ENCODE data around the gene INPP4B.

Gene INPP4B

DNA sequence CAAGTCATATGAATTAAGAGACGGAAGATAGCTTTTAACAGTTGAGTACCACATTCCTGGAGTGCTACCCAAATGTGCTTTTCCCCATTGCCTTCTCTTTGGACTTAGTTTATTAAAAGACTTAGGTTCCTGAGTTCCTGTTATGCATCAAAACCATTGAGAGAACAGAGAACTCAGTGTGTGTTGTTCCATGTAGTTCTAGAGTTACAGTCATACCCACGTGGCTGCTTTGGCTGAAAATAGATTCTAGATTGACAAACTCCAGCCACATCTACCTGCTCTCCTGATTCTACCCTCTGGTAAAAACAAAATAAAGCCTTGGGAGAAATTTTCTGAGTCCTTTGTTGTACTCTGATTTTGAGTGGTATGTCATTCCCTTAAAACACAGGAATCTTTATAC, 824.3 kb downstream of the INPP4B start:
- DNase-seq: no peak

DNA sequence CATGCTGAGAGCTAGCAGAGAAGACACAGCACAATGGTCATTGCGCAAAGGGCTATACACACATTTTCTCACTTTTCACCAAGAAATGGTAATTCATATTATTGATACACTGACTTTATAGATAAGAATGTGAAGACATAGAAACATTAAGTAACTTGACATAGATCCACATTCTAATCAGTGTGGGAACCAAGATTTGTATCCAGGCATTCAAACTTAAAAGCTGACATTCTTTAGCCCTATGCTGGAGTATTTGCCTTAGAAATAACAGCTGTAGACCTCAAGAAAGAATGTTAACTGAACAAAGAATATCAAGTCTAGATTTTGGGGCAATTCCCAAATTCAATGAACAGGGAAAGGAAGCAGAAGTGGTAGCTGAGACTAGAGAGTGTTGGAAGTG, 824.9 kb downstream of the INPP4B start:
- DNase-seq: no peak

DNA sequence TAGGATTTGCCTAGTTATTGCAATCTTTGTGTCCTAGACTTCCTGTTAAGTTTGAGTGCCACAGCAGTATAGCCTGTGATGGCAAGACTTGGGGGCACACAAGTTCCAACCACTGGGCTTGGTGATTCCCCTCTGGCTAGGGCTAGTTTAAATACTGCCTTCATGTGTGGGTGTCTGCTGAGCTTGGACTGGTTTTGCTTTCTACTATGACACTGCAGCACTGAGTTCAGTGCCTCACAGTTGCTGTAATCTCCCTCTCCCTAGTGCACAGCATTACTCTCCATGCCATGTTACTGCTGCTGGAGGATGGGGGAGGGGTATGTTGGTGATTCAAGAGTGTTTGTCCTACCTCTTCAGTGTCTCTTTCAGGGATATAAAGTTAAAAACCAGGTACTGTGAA, 830.1 kb downstream of the INPP4B start:
- DNase-seq: no peak

DNA sequence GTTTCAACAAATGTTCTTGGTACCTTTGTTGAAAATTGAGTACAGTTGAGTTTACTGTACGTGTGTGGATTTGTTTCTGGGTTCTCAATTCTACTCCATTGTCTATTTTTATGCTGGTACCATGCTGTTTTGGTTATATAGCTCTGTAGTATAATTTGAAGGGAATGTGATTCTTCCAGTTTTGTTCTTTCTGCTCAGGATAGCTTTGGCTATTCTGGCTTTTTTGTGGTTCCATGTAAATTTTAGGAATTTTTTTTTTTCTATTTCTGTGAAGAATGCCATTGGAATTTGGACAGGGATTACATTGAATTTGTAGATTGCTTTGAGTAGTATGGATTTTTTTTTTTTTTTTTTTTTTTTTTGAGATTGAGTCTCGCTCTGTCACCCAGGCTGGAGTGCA, 836.4 kb downstream of the INPP4B start:
- DNase-seq: no peak

DNA sequence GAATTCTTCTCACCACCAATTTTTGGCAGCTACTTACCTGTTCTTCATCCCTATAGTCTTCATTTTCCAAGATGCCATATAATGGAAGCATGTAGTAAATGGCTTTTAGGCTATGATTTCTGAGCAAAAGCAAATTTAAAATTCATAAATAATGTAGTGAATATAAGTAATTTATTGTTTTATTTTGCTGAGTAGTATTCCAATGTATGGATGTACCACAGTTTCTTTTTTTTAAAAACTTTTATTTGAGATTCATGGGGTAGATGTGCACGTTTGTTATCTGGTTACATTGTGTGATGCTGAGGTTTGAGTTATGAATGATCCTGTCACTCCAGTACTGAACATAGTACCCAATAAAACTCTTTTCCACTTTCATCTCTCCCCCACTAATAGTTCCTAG, 840.6 kb downstream of the INPP4B start:
- DNase-seq: no peak

DNA sequence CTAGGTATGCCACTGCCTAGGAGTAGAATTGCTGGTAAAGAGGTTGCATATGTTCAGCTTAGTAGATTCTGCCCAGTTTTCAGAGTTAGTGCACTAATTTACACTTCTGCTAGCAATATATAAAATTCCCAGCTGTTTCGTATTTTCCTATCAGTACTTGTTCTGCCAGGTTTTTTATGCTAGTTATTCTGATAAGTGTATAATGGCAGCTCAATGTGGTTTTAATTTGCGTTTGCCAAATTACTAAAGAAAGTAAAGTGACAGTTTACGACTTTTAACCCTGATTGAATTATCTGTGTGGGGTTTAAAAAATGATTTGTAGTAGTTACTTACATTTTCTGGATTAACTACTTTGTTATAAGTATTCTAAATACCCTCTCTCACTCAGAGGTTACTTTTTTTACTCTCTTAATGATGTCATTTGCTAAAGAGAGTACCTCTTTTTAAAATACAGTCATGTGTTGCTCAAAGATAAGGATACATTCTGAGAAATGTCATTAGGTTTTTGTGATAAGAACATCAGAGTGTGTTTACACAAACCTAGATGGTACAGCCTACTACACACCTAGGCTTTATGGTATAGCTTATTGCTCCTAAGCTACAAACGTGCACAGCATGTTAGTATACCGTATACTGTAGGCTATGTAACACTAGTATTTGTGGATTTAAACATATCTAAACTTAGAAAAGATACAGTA, 846.5 kb downstream of the INPP4B start:
- DNase-seq: no peak

DNA sequence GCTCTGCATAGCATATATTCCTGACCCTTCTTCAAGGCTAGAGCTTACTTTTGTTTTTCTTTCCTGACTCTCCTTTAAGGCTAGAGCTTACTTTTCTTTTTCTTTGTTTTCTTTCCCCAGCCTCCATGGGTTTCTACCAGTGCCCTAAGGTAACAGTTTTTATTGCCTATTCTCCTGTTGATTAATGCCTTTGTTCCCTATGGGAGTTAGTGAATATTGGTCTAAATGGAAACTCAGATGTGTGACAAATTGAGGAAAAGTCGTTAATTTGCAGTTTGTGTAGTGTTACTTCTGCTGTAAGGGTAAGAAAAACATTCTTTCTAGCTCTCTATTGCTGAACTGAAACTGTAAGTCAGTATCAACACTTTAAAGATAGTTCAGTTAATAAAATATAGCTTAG, 851.0 kb downstream of the INPP4B start:
- DNase-seq: no peak

DNA sequence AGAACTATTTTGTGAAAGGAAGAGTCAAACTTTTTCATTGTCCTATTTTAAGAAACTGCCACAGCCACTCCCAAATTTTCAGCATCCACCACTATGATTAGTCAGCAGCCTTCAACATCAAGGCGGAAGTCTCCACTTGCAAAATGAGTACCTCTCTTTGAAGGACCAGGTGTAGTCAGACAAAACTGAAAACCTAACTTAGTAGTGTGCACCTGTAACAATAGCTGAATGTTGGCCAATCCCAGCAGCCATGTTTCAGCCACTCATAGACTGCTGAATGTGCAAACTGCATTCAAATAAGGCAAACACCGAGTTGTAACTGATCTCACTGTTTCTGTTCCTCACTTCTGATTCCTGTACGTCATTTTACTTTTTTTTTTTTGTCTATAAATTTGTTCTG, 868.7 kb downstream of the INPP4B start:
- DNase-seq: no peak

Data from nucleus accumbens (tissue), 56 donors.